OCI-LY7 (cell line): ENCODE measurements around the gene AP4S1. TPM values are rescaled to one million over a fixed set of nuclear protein-coding genes. Genes with fewer than 3 reads are reported as not detected.
"Not testable (repeated sequence)": the region's sequence is repeated elsewhere in the genome, so short reads cannot be mapped to it uniquely, and the experiment has no call there.

Source experiments
- BruUV-seq: library from RNA; stranded (reverse); fragments of 400-500 nt; replicated peaks from 2 replicates; lab custom pipeline; 2021; lab: Mats Ljungman, UMichigan
- CTCF ChIA-PET: fragments of 300-600 bp; sonication (Branson Sonifier 250); formaldehyde crosslinking; loops from one replicate; lab custom pipeline; 2022; ENCODE audit warnings: antibody characterized with exemption; ENCODE audit not compliant: unreplicated experiment; lab: Charles Lee
- POLR2A ChIA-PET: fragments of 300-600 bp; sonication (Branson Sonifier 250); formaldehyde crosslinking; loops from one replicate; lab custom pipeline; 2022; ENCODE audit warnings: antibody characterized with exemption; lab: Charles Lee
- DNase-seq: peaks from one replicate; pipeline ENCODE4 v3.0.0-alpha.2; 2015; ENCODE audit warnings: low spot score
- H2AFZ ChIP-seq: fragments of 200-600 bp; sonication (generic), shearing (Covaris generic); 2 replicates; pipeline ENCODE4 v1.6.1; 2014; ENCODE audit warnings: mild to moderate bottlenecking, antibody characterized with exemption, low read length, moderate library complexity
- H3K27ac ChIP-seq: fragments of 200-600 bp; sonication (generic); 2 replicates; pipeline ENCODE4 v1.5.1; 2014; ENCODE audit warnings: mixed run types, low read depth, mild to moderate bottlenecking, moderate library complexity, low read length, inconsistent platforms; ENCODE audit not compliant: poor library complexity, severe bottlenecking
- H3K36me3 ChIP-seq: fragments of 200-600 bp; sonication (generic); 2 replicates; pipeline ENCODE4 v1.6.1; 2014; ENCODE audit warnings: mild to moderate bottlenecking, antibody characterized with exemption, low read length, moderate library complexity, mixed read lengths; ENCODE audit not compliant: insufficient read depth
- H3K4me1 ChIP-seq: fragments of 200-600 bp; sonication (generic); 2 replicates; pipeline ENCODE4 v1.5.1; 2014; ENCODE audit warnings: mild to moderate bottlenecking, low read length; ENCODE audit not compliant: insufficient read depth, poor library complexity, severe bottlenecking
- H3K4me2 ChIP-seq: fragments of 200-600 bp; sonication (generic); 2 replicates; pipeline ENCODE4 v1.6.1; 2014; ENCODE audit warnings: mild to moderate bottlenecking, low read length
- H3K4me3 ChIP-seq: fragments of 200-600 bp; sonication (generic); 2 replicates; pipeline ENCODE4 v1.5.1; 2014; ENCODE audit warnings: mild to moderate bottlenecking, low read depth, low read length; ENCODE audit not compliant: poor library complexity, severe bottlenecking
- H3K79me2 ChIP-seq: fragments of 200-600 bp; sonication (generic); 2 replicates; pipeline ENCODE4 v1.6.1; 2016; ENCODE audit warnings: low read depth, mild to moderate bottlenecking, low read length, moderate library complexity, mixed read lengths; ENCODE audit not compliant: insufficient read depth
- H3K9me2 ChIP-seq: fragments of 200-600 bp; sonication (generic); 2 replicates; pipeline ENCODE4 v1.6.1; 2016; ENCODE audit warnings: mild to moderate bottlenecking, low read length, mixed read lengths; ENCODE audit not compliant: insufficient read depth
- H3K9me3 ChIP-seq: fragments of 200-600 bp; sonication (generic); 2 replicates; pipeline ENCODE4 v1.6.1; 2014; ENCODE audit warnings: mild to moderate bottlenecking, mixed run types, low read length, mixed read lengths
- H4K20me1 ChIP-seq: fragments of 200-600 bp; sonication (generic); 2 replicates; pipeline ENCODE4 v1.6.1; 2014; ENCODE audit warnings: mild to moderate bottlenecking, antibody characterized with exemption, low read length, moderate library complexity, mixed read lengths; ENCODE audit not compliant: insufficient read depth
- CTCF ChIP-seq: fragments of 200-600 bp; sonication (generic); conservative IDR thresholded peaks from 2 replicates; pipeline ENCODE4 v1.5.1; 2014; ENCODE audit warnings: mild to moderate bottlenecking, antibody characterized with exemption, low read length, moderate library complexity, mixed read lengths
- EZH2phosphoT487 ChIP-seq: fragments of 200-600 bp; sonication (generic); IDR thresholded peaks from 2 replicates; pipeline ENCODE4 v1.6.1; 2018; ENCODE audit warnings: low read depth, borderline replicate concordance, mild to moderate bottlenecking, mixed run types, antibody characterized with exemption, low read length, moderate library complexity, mixed read lengths
- intact Hi-C: fragments of 100-400 bp; cut with micrococcal nuclease; formaldehyde crosslinking; loops from one replicate; pipeline ENCODE4 v1.10.0; 2022; ENCODE audit not compliant: unreplicated experiment
- total RNA-seq, 2 experiments: library from RNA; depleted of rRNA in 1 of 2; stranded (reverse); fragments of >200 nt in 1 of 2; shearing (Covaris generic) in 1 of 2; gene quantifications; 2 replicates each; pipeline ENCODE4 v1.2.3, GENCODE V29; 2014 to 2022

Gene AP4S1
- total RNA-seq, 2 experiments from 2014 or later: 7.6 to 10.4 TPM

GRCh38 chr14:31084385-31084784 is 58.9 kb downstream of the AP4S1 start:
- BruUV-seq: no TSS peak
- POLR2A ChIA-PET: interaction anchor here (0.7 kb wide), 1 partner anchor 461 kb away, joined by 3 read pairs; no protein-coding TSS in a partner anchor
- peak overlapping the region; percentile 28 for H3K27ac ChIP-seq
- peak; percentile 85 for DNase-seq
- intact Hi-C loops: loop anchor here (5.0 to 10.0 kb wide), 4 partner anchors 57 to 430 kb away; partner anchors contain the start of genes AP4S1, COCH and STRN3
- no peaks in the 10 kb centered on the region for H3K9me2 ChIP-seq
- H2AFZ ChIP-seq: peak overlapping the region; percentile 85
- H3K4me2 ChIP-seq: peak overlapping the region; percentile 66
- H3K4me1 ChIP-seq: peaks cover 17% of the 10 kb centered on the region
- H3K36me3 ChIP-seq: no peaks in the 10 kb centered on the region
- TF ChIP-seq EZH2phosphoT487 (no peak), CTCF (peak; percentile 35)
- H3K4me3 ChIP-seq: peak overlapping the region; percentile 9
- no peaks in the 10 kb centered on the region for H4K20me1 ChIP-seq
- H3K9me3 ChIP-seq: no peaks in the 10 kb centered on the region
- no peaks in the 10 kb centered on the region for H3K79me2 ChIP-seq
- CTCF ChIA-PET: no interaction called here

GRCh38 chr14:31085027-31085426 is 59.6 kb downstream of the AP4S1 start:
- CTCF ChIA-PET: no interaction called here
- no peaks in the 10 kb centered on the region for H3K79me2 ChIP-seq
- TF ChIP-seq EZH2phosphoT487 (no peak), CTCF (no peak)
- intact Hi-C loops: loop anchor here (10.0 kb wide), 1 partner anchor 430 kb away; no protein-coding TSS in a partner anchor
- POLR2A ChIA-PET: no interaction called here
- H3K9me3 ChIP-seq: no peaks in the 10 kb centered on the region
- BruUV-seq: no TSS peak
- no peak for DNase-seq
- peaks cover 17% of the 10 kb centered on the region for H3K4me1 ChIP-seq
- H4K20me1 ChIP-seq: no peaks in the 10 kb centered on the region
- H3K36me3 ChIP-seq: no peaks in the 10 kb centered on the region
- H3K4me2 ChIP-seq: peak overlapping the region; percentile 66; the same call in 1 of the 2 replicates
- no peak overlapping the region for H3K27ac ChIP-seq
- H3K4me3 ChIP-seq: no peak overlapping the region
- peak overlapping the region; percentile 85; the same call in 1 of the 2 replicates for H2AFZ ChIP-seq
- no peaks in the 10 kb centered on the region for H3K9me2 ChIP-seq

DNA sequence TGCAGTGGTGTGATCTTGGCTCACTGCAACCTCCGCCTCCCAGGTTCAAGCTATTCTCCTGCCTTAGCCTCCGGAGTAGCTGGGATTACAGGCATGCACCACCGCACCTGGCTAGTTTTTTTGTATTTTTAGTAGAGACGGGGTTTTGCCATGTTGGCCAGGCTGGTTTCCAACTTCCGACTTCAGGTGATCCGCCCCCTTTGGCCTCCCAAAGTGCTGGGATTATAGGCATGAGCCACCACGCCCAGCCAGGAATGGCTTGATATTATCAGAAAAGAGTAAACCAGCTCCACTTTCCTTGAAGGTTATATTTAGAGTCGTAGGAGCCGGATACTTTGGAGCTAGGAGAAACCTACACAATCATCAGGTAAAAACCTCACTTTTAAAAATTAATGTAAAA is 61.0 kb downstream of the AP4S1 start:
- peaks cover 17% of the 10 kb centered on the region for H3K4me1 ChIP-seq
- H3K79me2 ChIP-seq, H3K36me3 ChIP-seq, H3K4me3 ChIP-seq, H3K27ac ChIP-seq, BruUV-seq, DNase-seq, H3K9me2 ChIP-seq, H2AFZ ChIP-seq, H3K9me3 ChIP-seq, CTCF ChIA-PET, H4K20me1 ChIP-seq, H3K4me2 ChIP-seq: not testable (repeated sequence)
- intact Hi-C loops: loop anchor here (10.0 kb wide), 1 partner anchor 432 kb away; no protein-coding TSS in a partner anchor
- POLR2A ChIA-PET: interaction anchor here (1.2 kb wide), 1 partner anchor 12 kb away, joined by 3 read pairs; no protein-coding TSS in a partner anchor
